Measurements from ENCODE around the gene LMNA.

DNA sequence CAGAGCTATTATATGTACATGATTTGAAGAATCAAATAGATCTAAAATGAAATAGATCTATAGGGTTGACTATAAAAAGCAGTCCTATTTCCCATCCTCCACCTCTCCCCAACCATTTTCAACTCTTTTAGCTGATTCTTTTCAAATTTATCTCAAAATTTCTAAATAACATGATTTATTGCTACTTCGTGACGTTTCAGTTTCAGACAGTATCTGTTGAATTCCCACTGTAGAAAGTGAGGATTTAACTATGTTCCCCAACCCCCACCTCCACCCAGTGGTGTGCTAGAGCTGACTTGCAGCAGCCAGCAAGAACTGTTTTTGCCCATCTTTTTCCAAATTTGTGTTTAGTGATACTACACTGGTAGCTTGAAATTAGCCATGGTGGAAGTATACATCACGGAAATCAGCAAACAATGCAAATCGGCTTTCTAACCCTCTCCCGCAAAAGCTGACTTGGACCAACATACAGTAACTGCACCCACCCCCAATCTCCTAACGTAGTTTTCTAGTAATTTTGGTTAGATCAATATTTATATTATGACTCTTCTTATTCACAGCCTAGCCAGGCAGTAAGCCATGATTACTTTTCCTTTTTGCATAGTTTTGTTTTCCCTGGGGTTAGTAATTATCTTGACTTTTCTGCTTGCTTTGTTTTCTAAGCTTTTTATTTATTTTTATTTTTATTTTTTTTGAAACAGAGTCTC lies 49.8 kb downstream of the LMNA start:
- TF ChIP-seq, protein P1, sequence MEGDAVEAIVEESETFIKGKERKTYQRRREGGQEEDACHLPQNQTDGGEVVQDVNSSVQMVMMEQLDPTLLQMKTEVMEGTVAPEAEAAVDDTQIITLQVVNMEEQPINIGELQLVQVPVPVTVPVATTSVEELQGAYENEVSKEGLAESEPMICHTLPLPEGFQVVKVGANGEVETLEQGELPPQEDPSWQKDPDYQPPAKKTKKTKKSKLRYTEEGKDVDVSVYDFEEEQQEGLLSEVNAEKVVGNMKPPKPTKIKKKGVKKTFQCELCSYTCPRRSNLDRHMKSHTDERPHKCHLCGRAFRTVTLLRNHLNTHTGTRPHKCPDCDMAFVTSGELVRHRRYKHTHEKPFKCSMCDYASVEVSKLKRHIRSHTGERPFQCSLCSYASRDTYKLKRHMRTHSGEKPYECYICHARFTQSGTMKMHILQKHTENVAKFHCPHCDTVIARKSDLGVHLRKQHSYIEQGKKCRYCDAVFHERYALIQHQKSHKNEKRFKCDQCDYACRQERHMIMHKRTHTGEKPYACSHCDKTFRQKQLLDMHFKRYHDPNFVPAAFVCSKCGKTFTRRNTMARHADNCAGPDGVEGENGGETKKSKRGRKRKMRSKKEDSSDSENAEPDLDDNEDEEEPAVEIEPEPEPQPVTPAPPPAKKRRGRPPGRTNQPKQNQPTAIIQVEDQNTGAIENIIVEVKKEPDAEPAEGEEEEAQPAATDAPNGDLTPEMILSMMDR (IDR thresholded peaks at IDR 0.05; ENCODE audit: low read depth, low read length, poor library complexity, severe bottlenecking) = no peak
- no peak for TF ChIP-seq EZH2phosphoT487 (IDR thresholded peaks at IDR 0.05; ENCODE audit: borderline replicate concordance, low read length)
